Neuronal stem cell (in vitro differentiated cells): Measurements from ENCODE around the gene MOB4.

ENCODE experiments used
- DNase-seq: peaks from one replicate; pipeline ENCODE4 v3.0.0-alpha.2; 2013; ENCODE audit warnings: low spot score
- H2AFZ ChIP-seq: one replicate; pipeline ENCODE4 v1.6.1; 2013; ENCODE audit warnings: mild to moderate bottlenecking, low read length, inconsistent platforms
- H2AK5ac ChIP-seq: 2 replicates; pipeline ENCODE4 v1.6.1; 2013; ENCODE audit warnings: low read depth, mild to moderate bottlenecking, inconsistent platforms, low read length, moderate library complexity, mixed read lengths
- H2BK120ac ChIP-seq: 2 replicates; pipeline ENCODE4 v1.6.1; 2013; ENCODE audit warnings: low read depth, mild to moderate bottlenecking, inconsistent platforms, low read length, moderate library complexity, mixed read lengths
- H2BK12ac ChIP-seq: one replicate; pipeline ENCODE4 v1.6.1; 2013; ENCODE audit warnings: low read length, inconsistent platforms
- H2BK15ac ChIP-seq: 2 replicates; pipeline ENCODE4 v1.6.1; 2013; ENCODE audit warnings: mild to moderate bottlenecking, low read length, inconsistent platforms, mixed read lengths
- H2BK5ac ChIP-seq: one replicate; pipeline ENCODE4 v1.6.1; 2013; ENCODE audit warnings: inconsistent platforms, mild to moderate bottlenecking, low read length, moderate library complexity
- H3K14ac ChIP-seq: one replicate; pipeline ENCODE4 v1.6.1; 2013; ENCODE audit warnings: low read length, inconsistent platforms
- H3K18ac ChIP-seq: 2 replicates; pipeline ENCODE4 v1.6.1; 2013; ENCODE audit warnings: low read length, inconsistent platforms
- H3K23ac ChIP-seq: 2 replicates; pipeline ENCODE4 v1.6.1; 2013; ENCODE audit warnings: low read depth, mild to moderate bottlenecking, mixed read lengths, low read length, inconsistent platforms; ENCODE audit not compliant: poor library complexity
- H3K27ac ChIP-seq: replicated peaks from 3 replicates; pipeline ENCODE4 v1.5.1; 2013; ENCODE audit warnings: low read length, inconsistent platforms
- H3K27me3 ChIP-seq, 3 experiments: 2 replicates each; pipeline ENCODE4 v1.6.1; 2013; ENCODE audit warnings: low read length in 3 of 3, mild to moderate bottlenecking in 2 of 3, inconsistent platforms in 1 of 3, low read depth in 1 of 3, mixed read lengths in 1 of 3, moderate library complexity in 1 of 3; ENCODE audit not compliant: control insufficient read depth in 3 of 3, insufficient read depth in 3 of 3
- H3K36me3 ChIP-seq, 2 donors: replicated peaks in 1 of 2; 2 replicates each; pipeline ENCODE4 v1.6.1; 2013; ENCODE audit warnings: low read length in 2 of 2; ENCODE audit not compliant: control insufficient read depth in 2 of 2, insufficient read depth in 2 of 2
- H3K4ac ChIP-seq: 2 replicates; pipeline ENCODE4 v1.6.1; 2013; ENCODE audit warnings: inconsistent platforms, mild to moderate bottlenecking, low read length, moderate library complexity
- H3K4me1 ChIP-seq, 2 donors: 1 replicate in 1 of 2; 2 replicates in 1 of 2; pipeline ENCODE4 v1.6.1; 2013; ENCODE audit warnings: low read length in 2 of 2, low read depth in 1 of 2; ENCODE audit not compliant: control insufficient read depth in 2 of 2, insufficient read depth in 1 of 2
- H3K4me2 ChIP-seq: one replicate; pipeline ENCODE4 v1.6.1; 2013; ENCODE audit warnings: mild to moderate bottlenecking, low read length, inconsistent platforms; ENCODE audit not compliant: insufficient read depth, poor library complexity, severe bottlenecking
- H3K4me3 ChIP-seq, 2 donors: 2 replicates each; pipeline ENCODE4 v1.5.1; 2013; ENCODE audit warnings: low read length in 2 of 2, mild to moderate bottlenecking in 2 of 2, inconsistent platforms in 1 of 2, moderate library complexity in 1 of 2
- H3K79me1 ChIP-seq: one replicate; pipeline ENCODE4 v1.6.1; 2013; ENCODE audit warnings: low read depth, mild to moderate bottlenecking, inconsistent platforms, low read length, moderate library complexity
- H3K9ac ChIP-seq: one replicate; pipeline ENCODE4 v1.6.1; 2013; ENCODE audit warnings: mild to moderate bottlenecking, low read depth, low read length, inconsistent platforms; ENCODE audit not compliant: poor library complexity
- H3K9me3 ChIP-seq, 2 donors: replicated peaks in 1 of 2; 2 replicates each; pipeline versions ENCODE3 to v1.6.1; 2013; ENCODE audit warnings: low read length in 2 of 2, mild to moderate bottlenecking in 2 of 2, inconsistent platforms in 1 of 2, low read depth in 1 of 2, mixed read lengths in 1 of 2, moderate library complexity in 1 of 2; ENCODE audit not compliant: control insufficient read depth in 2 of 2, insufficient read depth in 1 of 2
- H4K8ac ChIP-seq: one replicate; pipeline ENCODE4 v1.6.1; 2013; ENCODE audit warnings: low read depth, mild to moderate bottlenecking, inconsistent platforms, low read length, moderate library complexity
- H4K91ac ChIP-seq: one replicate; pipeline ENCODE4 v1.6.1; 2013; ENCODE audit warnings: low read length, low read depth, mild to moderate bottlenecking, inconsistent platforms; ENCODE audit not compliant: poor library complexity
- WGBS, 2 donors: extraction: QIAGEN DNeasy Blood & Tissue Kit; methylation state at CpG; one replicate each; pipeline ENCODE4 v1.1.7; 2013; ENCODE audit warnings: missing lambda C conversion rate in 2 of 2, mixed read lengths in 1 of 2; ENCODE audit not compliant: insufficient read length in 2 of 2, insufficient replicate concordance in 1 of 2; ENCODE audit errors: extremely low coverage in 2 of 2; 5-methylcytosine and 5-hydroxymethylcytosine counted together

Gene MOB4

DNA sequence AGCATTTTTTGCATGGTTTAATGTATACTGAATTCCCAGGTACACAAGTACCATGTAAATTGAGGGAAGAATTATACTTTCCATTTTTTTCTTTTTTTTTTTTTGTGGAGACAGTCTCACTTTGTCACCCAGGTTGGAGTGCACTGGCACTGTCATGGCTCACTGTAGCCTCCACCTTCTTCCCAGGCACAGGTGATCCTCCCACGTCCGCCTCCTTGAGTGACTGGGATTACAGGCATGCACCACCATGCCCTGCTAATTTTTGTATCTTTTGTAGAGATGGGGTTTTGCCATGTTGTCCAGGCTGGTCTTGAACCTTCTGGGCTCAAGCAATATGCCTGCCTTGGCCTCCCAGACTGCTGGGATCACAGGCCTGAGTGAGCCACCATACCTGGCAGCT lies 11.9 kb upstream of the MOB4 start:
- Histone ChIP-seq H3K27ac (no peak overlapping the region), H2BK5ac (no peak overlapping the region), H3K23ac (no peak overlapping the region), H2BK12ac (no peak overlapping the region), H2AK5ac (no peak overlapping the region), H3K18ac (no peak overlapping the region), H4K8ac (no peak overlapping the region), H3K4ac (no peak overlapping the region), H3K14ac (no peak overlapping the region), H3K4me2 (no peak overlapping the region), H3K27me3 (no peaks in the 10 kb centered on the region), H3K4me3 (no peak overlapping the region), H4K91ac (no peak overlapping the region), H2BK120ac (no peak overlapping the region), H3K9ac (no peak overlapping the region), H2AFZ (no peak overlapping the region), H3K4me1 (peaks cover 0 to 7% of the 10 kb centered on the region in 2 donors), H2BK15ac (no peak overlapping the region), H3K36me3 (peaks cover 7 to 55% of the 10 kb centered on the region in 2 donors), H3K79me1 (peaks cover 3% of the 10 kb centered on the region), H3K9me3 (peaks cover 0 to 3% of the 10 kb centered on the region in 2 donors)
- no CpG with 5 or more reads among the region's 2 CpGs for WGBS, 2 donors
- no peak for DNase-seq

DNA sequence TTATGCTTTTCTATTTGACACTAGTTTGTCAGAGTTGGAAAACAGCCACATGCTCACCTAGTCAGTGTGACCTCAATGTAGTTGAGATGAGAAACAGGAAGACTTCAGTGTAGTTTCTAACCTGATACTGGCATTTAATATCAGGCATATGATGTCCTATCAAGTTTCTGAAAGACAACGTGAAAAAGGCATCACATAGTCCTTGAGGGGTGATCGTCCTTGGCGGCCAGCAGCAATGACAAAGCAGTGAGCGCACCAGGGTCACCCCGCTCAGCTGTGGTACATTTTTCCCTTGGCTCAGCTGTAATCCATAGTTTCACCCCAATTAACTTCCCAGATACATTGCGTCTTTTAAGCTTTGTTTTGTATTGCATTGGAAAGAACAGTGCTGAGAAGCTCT lies 11.4 kb upstream of the MOB4 start:
- H2BK5ac ChIP-seq = no peak overlapping the region
- no peak overlapping the region for H4K8ac ChIP-seq
- H3K14ac ChIP-seq = no peak overlapping the region
- no peak overlapping the region for H3K4me2 ChIP-seq
- H3K9ac ChIP-seq = no peak overlapping the region
- peaks cover 0 to 3% of the 10 kb centered on the region in 2 donors for H3K9me3 ChIP-seq
- no peak overlapping the region for H2AFZ ChIP-seq
- H3K4me1 ChIP-seq = peaks cover 0 to 7% of the 10 kb centered on the region in 2 donors
- no peaks in the 10 kb centered on the region for H3K27me3 ChIP-seq
- WGBS, 2 donors = no CpG with 5 or more reads among the region's 6 CpGs
- no peak overlapping the region for H2BK120ac ChIP-seq
- no peak overlapping the region for H2BK15ac ChIP-seq
- peaks cover 7 to 58% of the 10 kb centered on the region in 2 donors for H3K36me3 ChIP-seq
- no peak for DNase-seq
- H3K4ac ChIP-seq = no peak overlapping the region
- H2AK5ac ChIP-seq = no peak overlapping the region
- no peak overlapping the region for H3K23ac ChIP-seq
- H4K91ac ChIP-seq = no peak overlapping the region
- H2BK12ac ChIP-seq = no peak overlapping the region
- no peak overlapping the region for H3K4me3 ChIP-seq
- H3K18ac ChIP-seq = no peak overlapping the region
- H3K27ac ChIP-seq = no peak overlapping the region
- peaks cover under 1% of the 10 kb centered on the region for H3K79me1 ChIP-seq

DNA sequence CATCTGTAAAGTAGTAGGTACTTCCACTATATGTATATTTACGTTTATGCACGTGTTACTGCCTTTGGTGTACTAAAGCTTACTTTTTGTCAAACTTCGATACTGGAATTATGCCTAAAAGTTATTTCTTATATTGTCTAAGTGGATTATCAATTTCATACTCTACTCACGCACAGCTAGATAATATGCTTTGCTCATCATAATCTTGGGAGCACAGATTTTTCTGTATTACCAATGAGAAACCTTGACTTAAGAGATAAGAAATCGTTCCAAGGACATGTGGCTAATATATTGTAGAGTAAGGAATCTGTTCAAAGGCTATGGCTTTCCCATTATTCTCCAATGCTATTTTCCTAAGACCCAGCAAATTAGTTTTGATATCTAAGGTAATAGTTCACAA lies 9.2 kb upstream of the MOB4 start:
- Histone ChIP-seq H2BK12ac (no peak overlapping the region), H4K91ac (no peak overlapping the region), H3K14ac (no peak overlapping the region), H3K23ac (no peak overlapping the region), H3K18ac (no peak overlapping the region), H3K36me3 (peaks cover 7 to 55% of the 10 kb centered on the region in 2 donors), H4K8ac (no peak overlapping the region), H2AK5ac (no peak overlapping the region), H3K9ac (no peak overlapping the region), H3K4me3 (no peak overlapping the region), H3K4me1 (peaks cover 0 to 5% of the 10 kb centered on the region in 2 donors), H3K79me1 (peaks cover 2% of the 10 kb centered on the region), H2BK120ac (no peak overlapping the region), H3K9me3 (peaks cover 0 to 3% of the 10 kb centered on the region in 2 donors), H2AFZ (no peak overlapping the region), H3K27ac (no peak overlapping the region), H3K27me3 (no peaks in the 10 kb centered on the region), H3K4me2 (no peak overlapping the region), H2BK15ac (no peak overlapping the region), H3K4ac (no peak overlapping the region), H2BK5ac (no peak overlapping the region)
- DNase-seq = no peak
- WGBS, 2 donors = no CpG with 5 or more reads among the region's 5 CpGs

DNA sequence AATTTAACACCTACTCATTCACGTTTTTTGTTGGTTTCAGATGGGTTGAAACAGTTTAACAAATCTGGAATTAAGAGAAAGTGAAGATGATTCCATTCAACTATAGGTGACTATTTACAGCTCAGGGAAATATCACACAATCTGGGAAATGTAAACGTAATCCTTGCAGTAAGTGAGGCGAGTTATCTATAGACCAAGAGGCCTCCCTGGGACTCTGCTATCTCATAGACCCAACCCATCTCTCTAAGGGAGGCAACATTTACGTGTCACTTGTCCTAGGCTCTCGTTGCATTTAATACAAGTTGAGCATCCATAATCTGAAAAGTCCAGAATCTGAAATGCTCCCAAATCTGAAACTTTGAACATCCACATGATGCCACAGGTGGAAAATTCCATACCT lies 2.0 kb upstream of the MOB4 start:
- no peak overlapping the region for H3K27ac ChIP-seq
- no peak overlapping the region for H2BK15ac ChIP-seq
- H3K14ac ChIP-seq = no peak overlapping the region
- H3K4me3 ChIP-seq = no peak overlapping the region
- WGBS, 2 donors = no CpG with 5 or more reads among the region's 5 CpGs
- H2AFZ ChIP-seq = no peak overlapping the region
- no peak overlapping the region for H3K4ac ChIP-seq
- DNase-seq = no peak
- peaks cover 2% of the 10 kb centered on the region for H3K79me1 ChIP-seq
- no peaks in the 10 kb centered on the region for H3K9me3 ChIP-seq
- H3K4me1 ChIP-seq = peaks cover 0 to 9% of the 10 kb centered on the region in 2 donors
- peaks cover 0 to 10% of the 10 kb centered on the region in 2 donors for H3K36me3 ChIP-seq
- no peaks in the 10 kb centered on the region for H3K27me3 ChIP-seq
- H3K4me2 ChIP-seq = no peak overlapping the region
- no peak overlapping the region for H4K91ac ChIP-seq
- no peak overlapping the region for H3K9ac ChIP-seq
- H3K18ac ChIP-seq = no peak overlapping the region
- H2BK120ac ChIP-seq = no peak overlapping the region
- no peak overlapping the region for H4K8ac ChIP-seq
- H2BK12ac ChIP-seq = no peak overlapping the region
- no peak overlapping the region for H2AK5ac ChIP-seq
- H2BK5ac ChIP-seq = no peak overlapping the region
- no peak overlapping the region for H3K23ac ChIP-seq
